WTC11 (cell line): Measurements from ENCODE around the gene ACSS3. TPM values are rescaled to one million over a fixed set of nuclear protein-coding genes. Genes with fewer than 3 reads are reported as not detected.

Source experiments
- ATAC-seq: fragments of 200-7000 bp; cut with Tn5 transposase; 2 replicates; pipeline ENCODE4 v1.10.0; 2021; ENCODE audit warnings: mild to moderate bottlenecking, moderate library complexity
- CTCF ChIA-PET: fragments of 300-600 bp; sonication (Branson Sonifier 250); formaldehyde crosslinking; loops from one replicate; lab custom pipeline; 2021; ENCODE audit warnings: antibody characterized with exemption; lab: Charles Lee
- POLR2A ChIA-PET: fragments of 350-600 bp; sonication (Branson Sonifier 250); formaldehyde crosslinking; loops from one replicate; lab custom pipeline; 2021; ENCODE audit warnings: antibody characterized with exemption; lab: Charles Lee
- DNase-seq: peaks from one replicate; pipeline ENCODE4 v3.0.0; 2021; ENCODE audit warnings: low spot score
- H3K27ac Mint-ChIP-seq: 2 replicates; pipeline ENCODE4 v1.8.0; 2021; ENCODE audit warnings: mixed read lengths
- H3K27me3 Mint-ChIP-seq: 2 replicates; pipeline ENCODE4 v1.8.0; 2021; ENCODE audit warnings: low read depth, mild to moderate bottlenecking, moderate library complexity, mixed read lengths
- H3K36me3 Mint-ChIP-seq: 2 replicates; pipeline ENCODE4 v1.8.0; 2021; ENCODE audit warnings: mixed read lengths
- H3K4me1 Mint-ChIP-seq: 2 replicates; pipeline ENCODE4 v1.8.0; 2022; ENCODE audit warnings: mixed read lengths
- H3K4me3 Mint-ChIP-seq: 2 replicates; pipeline ENCODE4 v1.8.0; 2021; ENCODE audit warnings: mild to moderate bottlenecking, moderate library complexity, mixed read lengths
- H3K9me3 Mint-ChIP-seq: 2 replicates; pipeline ENCODE4 v1.8.0; 2021; ENCODE audit warnings: mixed read lengths
- ATF1 ChIP-seq: sonication (generic); formaldehyde crosslinking; IDR thresholded peaks from 2 replicates; pipeline ENCODE4 v1.8.1; 2023; ENCODE audit warnings: mild to moderate bottlenecking, moderate library complexity, missing genetic modification reagents
- ELF4 ChIP-seq: sonication (generic); formaldehyde crosslinking; IDR thresholded peaks from 2 replicates; pipeline ENCODE4 v1.8.1; 2022; ENCODE audit warnings: low read depth, mild to moderate bottlenecking, moderate library complexity, missing genetic modification reagents
- ESRRA ChIP-seq: sonication (generic); formaldehyde crosslinking; IDR thresholded peaks from 2 replicates; pipeline ENCODE4 v1.8.1; 2022; ENCODE audit warnings: mild to moderate bottlenecking, missing genetic modification reagents, borderline replicate concordance
- ETV6 ChIP-seq: sonication (generic); formaldehyde crosslinking; IDR thresholded peaks from 2 replicates; pipeline ENCODE4 v1.8.1; 2022; ENCODE audit warnings: mild to moderate bottlenecking, missing genetic modification reagents
- FOXP1 ChIP-seq: sonication (generic); formaldehyde crosslinking; IDR thresholded peaks from 2 replicates; pipeline ENCODE4 v1.8.0; 2022; ENCODE audit warnings: missing genetic modification reagents, mild to moderate bottlenecking, moderate library complexity, borderline replicate concordance
- IRF2 ChIP-seq: sonication (generic); formaldehyde crosslinking; IDR thresholded peaks from 2 replicates; pipeline ENCODE4 v1.8.0; 2022; ENCODE audit warnings: low read depth, missing genetic modification reagents, borderline replicate concordance
- MXD4 ChIP-seq: fragments of 250-450 bp; sonication (Bioruptor Pico); IDR thresholded peaks from 2 replicates; pipeline ENCODE4 v1.8.0; 2021; ENCODE audit warnings: mild to moderate bottlenecking, moderate library complexity, borderline replicate concordance
- PRRX2 ChIP-seq: fragments of 250-450 bp; sonication (Bioruptor Pico); IDR thresholded peaks from 2 replicates; pipeline ENCODE4 v1.8.0; 2021; ENCODE audit warnings: mild to moderate bottlenecking
- TEAD4 ChIP-seq: sonication (generic); formaldehyde crosslinking; IDR thresholded peaks from 2 replicates; pipeline ENCODE4 v1.8.0; 2022; ENCODE audit warnings: mild to moderate bottlenecking, missing genetic modification reagents
- ZNF219 ChIP-seq: sonication (generic); formaldehyde crosslinking; IDR thresholded peaks from 2 replicates; pipeline ENCODE4 v1.8.0; 2023; ENCODE audit warnings: missing genetic modification reagents, mild to moderate bottlenecking, borderline replicate concordance
- ZNF396 ChIP-seq: fragments of 250-450 bp; sonication (Bioruptor Pico); IDR thresholded peaks from 2 replicates; pipeline ENCODE4 v1.8.0; 2021; ENCODE audit warnings: mild to moderate bottlenecking, moderate library complexity, borderline replicate concordance
- total RNA-seq: library from RNA; stranded (reverse); gene quantifications from 3 replicates; pipeline ENCODE4 v1.2.3, GENCODE V29; 2021
- TF ChIP-seq, protein P1 (sequence below): sonication (generic); formaldehyde crosslinking; IDR thresholded peaks from 2 replicates; pipeline ENCODE4 v1.8.0; 2022; ENCODE audit warnings: missing genetic modification reagents
- TF ChIP-seq, protein P2 (sequence below): sonication (generic); formaldehyde crosslinking; IDR thresholded peaks from 2 replicates; pipeline ENCODE4 v1.8.1; 2023; ENCODE audit warnings: mild to moderate bottlenecking, missing genetic modification reagents, borderline replicate concordance
- TF ChIP-seq, protein P3 (sequence below): sonication (generic); formaldehyde crosslinking; IDR thresholded peaks from 2 replicates; pipeline ENCODE4 v1.8.1; 2023; ENCODE audit warnings: mild to moderate bottlenecking, moderate library complexity, missing genetic modification reagents
- TF ChIP-seq, protein P4 (sequence below): fragments of 250-450 bp; sonication (Bioruptor Pico); IDR thresholded peaks from 2 replicates; pipeline ENCODE4 v1.9.0; 2021; ENCODE audit warnings: moderate library complexity, mild to moderate bottlenecking, inconsistent platforms, borderline replicate concordance
- TF ChIP-seq, protein P5 (sequence below): sonication (generic); formaldehyde crosslinking; IDR thresholded peaks from 2 replicates; pipeline ENCODE4 v1.8.1; 2022; ENCODE audit warnings: low read depth, missing genetic modification reagents, borderline replicate concordance

The ACSS3 gene
- total RNA-seq, 1 experiment from 2014 or later = 18.6 TPM

DNA sequence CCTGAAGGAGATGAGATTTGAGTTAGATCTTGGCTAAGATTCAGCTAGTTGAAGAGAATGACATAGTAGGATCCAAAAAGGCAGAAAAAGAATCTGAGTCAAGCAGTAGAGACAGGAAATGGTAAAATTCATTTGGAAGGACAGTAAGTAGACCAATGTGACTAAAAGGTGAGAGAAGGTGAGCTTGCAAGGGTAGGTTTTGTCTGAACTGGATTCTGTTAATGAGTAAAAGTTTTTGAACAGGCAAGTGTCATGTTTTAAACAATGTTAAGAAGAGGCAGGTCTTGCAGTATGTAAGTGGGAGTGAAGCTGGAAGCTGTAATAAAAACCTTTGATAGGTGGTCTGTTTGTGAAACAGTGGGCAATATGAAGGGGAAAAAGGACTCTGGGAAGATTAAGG, 58.6 kb downstream of the ACSS3 start (continued):
- TF ChIP-seq, protein P1, sequence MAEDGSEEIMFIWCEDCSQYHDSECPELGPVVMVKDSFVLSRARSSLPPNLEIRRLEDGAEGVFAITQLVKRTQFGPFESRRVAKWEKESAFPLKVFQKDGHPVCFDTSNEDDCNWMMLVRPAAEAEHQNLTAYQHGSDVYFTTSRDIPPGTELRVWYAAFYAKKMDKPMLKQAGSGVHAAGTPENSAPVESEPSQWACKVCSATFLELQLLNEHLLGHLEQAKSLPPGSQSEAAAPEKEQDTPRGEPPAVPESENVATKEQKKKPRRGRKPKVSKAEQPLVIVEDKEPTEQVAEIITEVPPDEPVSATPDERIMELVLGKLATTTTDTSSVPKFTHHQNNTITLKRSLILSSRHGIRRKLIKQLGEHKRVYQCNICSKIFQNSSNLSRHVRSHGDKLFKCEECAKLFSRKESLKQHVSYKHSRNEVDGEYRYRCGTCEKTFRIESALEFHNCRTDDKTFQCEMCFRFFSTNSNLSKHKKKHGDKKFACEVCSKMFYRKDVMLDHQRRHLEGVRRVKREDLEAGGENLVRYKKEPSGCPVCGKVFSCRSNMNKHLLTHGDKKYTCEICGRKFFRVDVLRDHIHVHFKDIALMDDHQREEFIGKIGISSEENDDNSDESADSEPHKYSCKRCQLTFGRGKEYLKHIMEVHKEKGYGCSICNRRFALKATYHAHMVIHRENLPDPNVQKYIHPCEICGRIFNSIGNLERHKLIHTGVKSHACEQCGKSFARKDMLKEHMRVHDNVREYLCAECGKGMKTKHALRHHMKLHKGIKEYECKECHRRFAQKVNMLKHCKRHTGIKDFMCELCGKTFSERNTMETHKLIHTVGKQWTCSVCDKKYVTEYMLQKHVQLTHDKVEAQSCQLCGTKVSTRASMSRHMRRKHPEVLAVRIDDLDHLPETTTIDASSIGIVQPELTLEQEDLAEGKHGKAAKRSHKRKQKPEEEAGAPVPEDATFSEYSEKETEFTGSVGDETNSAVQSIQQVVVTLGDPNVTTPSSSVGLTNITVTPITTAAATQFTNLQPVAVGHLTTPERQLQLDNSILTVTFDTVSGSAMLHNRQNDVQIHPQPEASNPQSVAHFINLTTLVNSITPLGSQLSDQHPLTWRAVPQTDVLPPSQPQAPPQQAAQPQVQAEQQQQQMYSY (CRISPR knock-in tag) = no peak
- TF ChIP-seq IRF2 (no peak), ETV6 (CRISPR knock-in tag) (no peak), ZNF396 (CRISPR knock-in tag) (no peak), ELF4 (CRISPR knock-in tag) (no peak)
- TF ChIP-seq, protein P2, sequence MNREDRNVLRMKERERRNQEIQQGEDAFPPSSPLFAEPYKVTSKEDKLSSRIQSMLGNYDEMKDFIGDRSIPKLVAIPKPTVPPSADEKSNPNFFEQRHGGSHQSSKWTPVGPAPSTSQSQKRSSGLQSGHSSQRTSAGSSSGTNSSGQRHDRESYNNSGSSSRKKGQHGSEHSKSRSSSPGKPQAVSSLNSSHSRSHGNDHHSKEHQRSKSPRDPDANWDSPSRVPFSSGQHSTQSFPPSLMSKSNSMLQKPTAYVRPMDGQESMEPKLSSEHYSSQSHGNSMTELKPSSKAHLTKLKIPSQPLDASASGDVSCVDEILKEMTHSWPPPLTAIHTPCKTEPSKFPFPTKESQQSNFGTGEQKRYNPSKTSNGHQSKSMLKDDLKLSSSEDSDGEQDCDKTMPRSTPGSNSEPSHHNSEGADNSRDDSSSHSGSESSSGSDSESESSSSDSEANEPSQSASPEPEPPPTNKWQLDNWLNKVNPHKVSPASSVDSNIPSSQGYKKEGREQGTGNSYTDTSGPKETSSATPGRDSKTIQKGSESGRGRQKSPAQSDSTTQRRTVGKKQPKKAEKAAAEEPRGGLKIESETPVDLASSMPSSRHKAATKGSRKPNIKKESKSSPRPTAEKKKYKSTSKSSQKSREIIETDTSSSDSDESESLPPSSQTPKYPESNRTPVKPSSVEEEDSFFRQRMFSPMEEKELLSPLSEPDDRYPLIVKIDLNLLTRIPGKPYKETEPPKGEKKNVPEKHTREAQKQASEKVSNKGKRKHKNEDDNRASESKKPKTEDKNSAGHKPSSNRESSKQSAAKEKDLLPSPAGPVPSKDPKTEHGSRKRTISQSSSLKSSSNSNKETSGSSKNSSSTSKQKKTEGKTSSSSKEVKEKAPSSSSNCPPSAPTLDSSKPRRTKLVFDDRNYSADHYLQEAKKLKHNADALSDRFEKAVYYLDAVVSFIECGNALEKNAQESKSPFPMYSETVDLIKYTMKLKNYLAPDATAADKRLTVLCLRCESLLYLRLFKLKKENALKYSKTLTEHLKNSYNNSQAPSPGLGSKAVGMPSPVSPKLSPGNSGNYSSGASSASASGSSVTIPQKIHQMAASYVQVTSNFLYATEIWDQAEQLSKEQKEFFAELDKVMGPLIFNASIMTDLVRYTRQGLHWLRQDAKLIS (CRISPR knock-in tag) = no peak

DNA sequence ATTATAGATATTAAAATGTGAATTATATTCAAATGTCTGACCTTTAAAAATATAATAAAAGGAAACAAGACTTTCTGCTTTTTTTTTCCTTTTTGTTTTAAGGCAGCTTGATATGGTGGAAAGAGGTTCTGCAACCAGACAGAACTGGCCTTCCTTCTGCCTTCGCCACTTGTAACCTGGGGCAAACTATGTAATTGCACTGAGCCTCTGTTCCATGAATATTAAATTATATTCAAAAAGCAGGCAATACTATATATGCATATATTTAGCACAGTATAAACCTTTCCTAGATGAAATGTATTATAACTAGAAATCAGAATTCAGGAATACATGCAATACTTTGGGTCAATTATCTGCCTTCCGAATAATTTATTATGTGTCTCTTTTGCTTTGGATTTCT, 59.9 kb downstream of the ACSS3 start:
- no peaks in the 10 kb centered on the region for H3K4me1 Mint-ChIP-seq
- H3K4me3 Mint-ChIP-seq = no peak overlapping the region
- TF ChIP-seq ELF4 (CRISPR knock-in tag) = no peak
- no peak for TF ChIP-seq ZNF219 (CRISPR knock-in tag)
- TF ChIP-seq FOXP1 = no peak
- TF ChIP-seq ATF1 = no peak
- TF ChIP-seq ESRRA (CRISPR knock-in tag) = no peak
- ATAC-seq = no peak
- no peaks in the 10 kb centered on the region for H3K27me3 Mint-ChIP-seq
- POLR2A ChIA-PET = no interaction called here
- CTCF ChIA-PET = interaction anchor here (1.4 kb wide), 1 partner anchor 9 kb away, joined by 8 read pairs; no protein-coding TSS in a partner anchor
- H3K36me3 Mint-ChIP-seq = no peaks in the 10 kb centered on the region
- no peak for DNase-seq
- no peaks in the 10 kb centered on the region for H3K9me3 Mint-ChIP-seq
- H3K27ac Mint-ChIP-seq = no peak overlapping the region

DNA sequence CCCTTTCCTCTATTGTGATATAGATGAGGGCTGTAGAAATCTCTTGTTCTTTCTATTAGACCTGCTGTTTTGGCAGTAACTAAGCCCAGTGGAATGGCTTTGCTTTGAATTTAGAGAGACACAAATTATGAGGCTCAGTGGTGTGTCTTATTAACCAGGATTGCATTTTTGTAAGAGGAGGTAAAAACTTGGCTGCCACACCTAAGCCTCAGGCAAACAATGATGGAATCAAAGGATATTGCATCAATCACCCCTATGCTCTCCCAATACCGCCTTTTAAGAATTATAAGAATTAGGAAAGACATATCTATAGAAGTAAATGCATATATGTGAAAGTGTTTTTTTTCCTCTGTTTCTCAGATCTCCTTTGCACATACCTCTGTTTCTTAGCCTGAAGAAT, 63.3 kb downstream of the ACSS3 start:
- Mint-ChIP-seq H3K27ac (no peak overlapping the region), H3K9me3 (no peaks in the 10 kb centered on the region), H3K36me3 (no peaks in the 10 kb centered on the region), H3K4me3 (no peak overlapping the region), H3K4me1 (no peaks in the 10 kb centered on the region), H3K27me3 (no peaks in the 10 kb centered on the region)
- no peak for TF ChIP-seq PRRX2 (CRISPR knock-in tag)
- TF ChIP-seq, protein P3, sequence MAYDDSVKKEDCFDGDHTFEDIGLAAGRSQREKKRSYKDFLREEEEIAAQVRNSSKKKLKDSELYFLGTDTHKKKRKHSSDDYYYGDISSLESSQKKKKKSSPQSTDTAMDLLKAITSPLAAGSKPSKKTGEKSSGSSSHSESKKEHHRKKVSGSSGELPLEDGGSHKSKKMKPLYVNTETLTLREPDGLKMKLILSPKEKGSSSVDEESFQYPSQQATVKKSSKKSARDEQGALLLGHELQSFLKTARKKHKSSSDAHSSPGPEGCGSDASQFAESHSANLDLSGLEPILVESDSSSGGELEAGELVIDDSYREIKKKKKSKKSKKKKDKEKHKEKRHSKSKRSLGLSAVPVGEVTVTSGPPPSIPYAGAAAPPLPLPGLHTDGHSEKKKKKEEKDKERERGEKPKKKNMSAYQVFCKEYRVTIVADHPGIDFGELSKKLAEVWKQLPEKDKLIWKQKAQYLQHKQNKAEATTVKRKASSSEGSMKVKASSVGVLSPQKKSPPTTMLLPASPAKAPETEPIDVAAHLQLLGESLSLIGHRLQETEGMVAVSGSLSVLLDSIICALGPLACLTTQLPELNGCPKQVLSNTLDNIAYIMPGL (CRISPR knock-in tag) = no peak
- TF ChIP-seq TEAD4 (CRISPR knock-in tag) = no peak
- TF ChIP-seq, protein P4, sequence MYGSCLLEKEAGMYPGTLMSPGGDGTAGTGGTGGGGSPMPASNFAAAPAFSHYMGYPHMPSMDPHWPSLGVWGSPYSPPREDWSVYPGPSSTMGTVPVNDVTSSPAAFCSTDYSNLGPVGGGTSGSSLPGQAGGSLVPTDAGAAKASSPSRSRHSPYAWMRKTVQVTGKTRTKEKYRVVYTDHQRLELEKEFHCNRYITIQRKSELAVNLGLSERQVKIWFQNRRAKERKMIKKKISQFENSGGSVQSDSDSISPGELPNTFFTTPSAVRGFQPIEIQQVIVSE (CRISPR knock-in tag) = no peak
- TF ChIP-seq, protein P5, sequence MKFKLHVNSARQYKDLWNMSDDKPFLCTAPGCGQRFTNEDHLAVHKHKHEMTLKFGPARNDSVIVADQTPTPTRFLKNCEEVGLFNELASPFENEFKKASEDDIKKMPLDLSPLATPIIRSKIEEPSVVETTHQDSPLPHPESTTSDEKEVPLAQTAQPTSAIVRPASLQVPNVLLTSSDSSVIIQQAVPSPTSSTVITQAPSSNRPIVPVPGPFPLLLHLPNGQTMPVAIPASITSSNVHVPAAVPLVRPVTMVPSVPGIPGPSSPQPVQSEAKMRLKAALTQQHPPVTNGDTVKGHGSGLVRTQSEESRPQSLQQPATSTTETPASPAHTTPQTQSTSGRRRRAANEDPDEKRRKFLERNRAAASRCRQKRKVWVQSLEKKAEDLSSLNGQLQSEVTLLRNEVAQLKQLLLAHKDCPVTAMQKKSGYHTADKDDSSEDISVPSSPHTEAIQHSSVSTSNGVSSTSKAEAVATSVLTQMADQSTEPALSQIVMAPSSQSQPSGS (CRISPR knock-in tag) = no peak
- TF ChIP-seq MXD4 = no peak
- DNase-seq (no peak), ATAC-seq (no peak; the same call in 1 of the 2 replicates)
- ChIA-PET POLR2A (no interaction called here), CTCF (interaction anchor here (2.4 kb wide), 1 partner anchor 12 kb away, joined by 8 read pairs; no protein-coding TSS in a partner anchor)
